ENCODE measurements around the gene LUM. TPM values are rescaled to one million over a fixed set of nuclear protein-coding genes. Genes with fewer than 3 reads are reported as not detected.

LUM gene
- total RNA-seq, 1 donor from 2014 or later: 14.2 TPM

GRCh38 chr12:91133871-91134270 lies 22.6 kb upstream of the LUM start:
- Histone ChIP-seq H3K27me3 (ENCODE audit: control insufficient read depth, insufficient read depth, low read length) (no peaks in the 10 kb centered on the region), H3K4me3 (ENCODE audit: low read depth, low read length) (no peak overlapping the region), H3K36me3 (ENCODE audit: control insufficient read depth, insufficient read depth, low read length) (no peaks in the 10 kb centered on the region)
- DNase-seq (ENCODE audit: low read depth): no peak
- FAIRE-seq: no peak
- no peak for TF ChIP-seq CTCF (IDR thresholded peaks at IDR 0.05; ENCODE audit: insufficient read depth, low read length, severe bottlenecking)

DNA sequence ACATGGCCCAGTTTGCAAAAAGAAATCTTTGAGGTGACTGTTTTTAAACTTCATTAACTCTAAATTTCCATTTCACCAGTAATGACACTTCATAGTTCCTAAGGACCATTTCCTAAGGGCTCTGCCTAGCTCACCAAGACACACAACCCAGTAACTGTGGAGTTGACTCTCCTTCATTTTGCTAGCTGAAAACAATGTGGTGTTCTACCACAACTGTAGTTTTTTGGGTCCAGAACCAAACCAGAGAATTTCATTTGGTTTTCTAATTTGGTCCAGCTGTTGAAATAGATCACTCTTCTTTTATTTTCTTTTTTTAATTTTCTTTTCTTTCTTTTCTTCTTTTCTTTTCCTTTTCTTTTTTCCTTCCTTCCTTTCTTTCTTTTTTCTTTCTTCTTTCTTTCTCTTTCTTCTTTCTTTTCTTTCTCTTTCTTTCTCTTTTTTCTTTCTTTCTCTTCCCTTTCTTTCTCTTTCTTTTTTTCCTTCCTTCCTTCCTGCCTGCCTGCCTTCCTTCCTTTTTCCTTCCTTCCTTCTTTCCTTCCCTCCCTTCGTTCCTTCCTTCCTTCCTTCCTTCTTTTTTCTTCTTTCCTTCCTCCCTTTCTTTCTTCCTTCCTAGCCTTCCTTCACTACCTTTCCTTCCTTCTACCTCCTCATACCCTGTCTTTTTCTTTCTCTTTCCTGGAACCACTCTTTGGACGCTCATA lies 18.5 kb upstream of the LUM start:
- Histone ChIP-seq H3K27me3 (ENCODE audit: control insufficient read depth, insufficient read depth, low read length) (no peaks in the 10 kb centered on the region), H3K4me3 (ENCODE audit: low read depth, low read length) (no peak overlapping the region), H3K36me3 (ENCODE audit: control insufficient read depth, insufficient read depth, low read length) (no peaks in the 10 kb centered on the region)
- FAIRE-seq (no peak), DNase-seq (ENCODE audit: low read depth) (no peak)
- TF ChIP-seq CTCF (IDR thresholded peaks at IDR 0.05; ENCODE audit: insufficient read depth, low read length, severe bottlenecking): no peak

- no peak for TF ChIP-seq CTCF (IDR thresholded peaks at IDR 0.05; ENCODE audit: insufficient read depth, low read length, severe bottlenecking)
- Histone ChIP-seq H3K36me3 (ENCODE audit: control insufficient read depth, insufficient read depth, low read length) (no peaks in the 10 kb centered on the region), H3K27me3 (ENCODE audit: control insufficient read depth, insufficient read depth, low read length) (no peaks in the 10 kb centered on the region), H3K4me3 (ENCODE audit: low read depth, low read length) (no peak overlapping the region)
- peak; percentile 57 for DNase-seq (ENCODE audit: low read depth)
- no peak for FAIRE-seq
Observed at GRCh38 chr12:91127751-91128150, 16.5 kb upstream of the LUM start.

DNA sequence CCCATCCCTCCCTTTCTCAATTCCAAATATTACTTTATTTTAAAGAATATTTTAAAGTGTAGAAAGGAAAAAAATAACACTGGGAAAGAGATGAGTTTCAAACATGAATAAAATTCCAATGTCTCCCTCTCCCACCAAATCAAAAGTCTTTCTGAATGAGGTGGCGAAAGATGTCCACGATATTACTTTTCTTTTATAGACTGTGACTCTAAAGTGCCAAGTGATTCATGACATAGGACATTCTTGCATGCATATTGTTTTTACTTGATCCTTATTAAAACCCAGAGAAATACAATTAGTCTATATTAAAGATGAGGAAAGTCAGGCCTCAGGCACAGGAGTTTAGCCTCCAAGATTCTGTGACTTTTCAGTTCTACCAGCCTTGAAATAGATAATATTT lies 16.0 kb upstream of the LUM start:
- FAIRE-seq: no peak
- no peaks in the 10 kb centered on the region for H3K27me3 ChIP-seq (ENCODE audit: control insufficient read depth, insufficient read depth, low read length)
- DNase-seq (ENCODE audit: low read depth): no peak
- H3K4me3 ChIP-seq (ENCODE audit: low read depth, low read length): no peak overlapping the region
- H3K36me3 ChIP-seq (ENCODE audit: control insufficient read depth, insufficient read depth, low read length): no peaks in the 10 kb centered on the region
- no peak for TF ChIP-seq CTCF (IDR thresholded peaks at IDR 0.05; ENCODE audit: insufficient read depth, low read length, severe bottlenecking)

- FAIRE-seq: no peak
- Histone ChIP-seq H3K36me3 (ENCODE audit: control insufficient read depth, insufficient read depth, low read length) (no peaks in the 10 kb centered on the region), H3K4me3 (ENCODE audit: low read depth, low read length) (no peak overlapping the region), H3K27me3 (ENCODE audit: control insufficient read depth, insufficient read depth, low read length) (no peaks in the 10 kb centered on the region)
- TF ChIP-seq CTCF (IDR thresholded peaks at IDR 0.05; ENCODE audit: insufficient read depth, low read length, severe bottlenecking): no peak
- DNase-seq (ENCODE audit: low read depth): peak; percentile 75
Observed at GRCh38 chr12:91126516-91126915, 15.2 kb upstream of the LUM start.

All from bronchial epithelial cell (primary cell).